Measurements from ENCODE around the gene SACM1L. TPM values are rescaled to one million over a fixed set of nuclear protein-coding genes. Genes with fewer than 3 reads are reported as not detected.

Gene SACM1L
- total and polyA plus RNA-seq, 2 of the 4 experiments (the other 2 are of a cell fraction), result 19.0 to 40.9 TPM

DNA sequence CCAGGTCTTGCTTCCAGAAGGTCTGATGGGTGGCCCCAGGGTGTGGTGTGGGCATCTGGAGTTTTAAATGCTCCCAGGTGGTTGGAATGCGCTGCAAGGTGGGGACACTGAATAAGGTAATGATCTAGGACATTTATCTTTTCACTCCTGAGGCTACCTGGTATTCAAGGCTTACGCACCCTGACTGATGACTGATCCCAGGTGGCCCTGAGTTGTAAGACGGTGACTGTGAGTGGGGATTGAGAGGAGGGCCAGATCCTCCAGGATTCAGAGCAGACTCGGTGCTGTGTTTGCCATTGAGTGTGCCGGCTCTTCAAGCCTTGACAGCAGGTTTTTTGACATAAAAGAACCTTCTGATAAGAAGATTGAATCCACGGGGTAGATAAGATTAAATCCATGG lies 66.9 kb downstream of the SACM1L start:
- Histone ChIP-seq H2BK120ac (ENCODE audit: low read depth, low read length) (no peak overlapping the region), H2BK15ac (ENCODE audit: low read depth, low read length) (no peak overlapping the region), H3K4ac (ENCODE audit: low read depth, low read length) (no peak overlapping the region), H3K23ac (ENCODE audit: low read depth, low read length) (no peak overlapping the region), H3K4me1 (ENCODE audit: control insufficient read depth, insufficient read depth, low read length) (no peaks in the 10 kb centered on the region), H4K5ac (ENCODE audit: low read depth, low read length) (no peak overlapping the region), H2BK20ac (ENCODE audit: low read depth, low read length) (no peak overlapping the region), H4K20me1 (ENCODE audit: insufficient read depth, low read length) (no peaks in the 10 kb centered on the region), H4K8ac (ENCODE audit: low read depth in 2 of 2, low read length in 2 of 2) (no peak overlapping the region), H3K27me3 (ENCODE audit: control insufficient read depth, insufficient read depth, low read length) (peaks cover 11% of the 10 kb centered on the region), H3K9me3 (ENCODE audit: control insufficient read depth, insufficient read depth, low read length) (no peaks in the 10 kb centered on the region), H2AK5ac (ENCODE audit: low read depth, low read length) (no peak overlapping the region), H3K79me1 (ENCODE audit: low read depth in 1 of 2, low read length in 2 of 2) (no peaks in the 10 kb centered on the region), H2AK9ac (replicated peaks; ENCODE audit: low read depth, low read length, poor library complexity) (no peak overlapping the region), H3K18ac (ENCODE audit: low read depth, low read length) (no peak overlapping the region), H3K27ac (ENCODE audit: insufficient read depth, low read length) (no peak overlapping the region), H3K4me2 (ENCODE audit: low read depth, low read length) (no peak overlapping the region), H2BK5ac (ENCODE audit: low read depth, low read length, poor library complexity, severe bottlenecking) (no peak overlapping the region), H3K14ac (replicated peaks; ENCODE audit: low read depth, low read length) (no peak overlapping the region), H3K4me3 (ENCODE audit: insufficient read depth, low read depth, low read length) (no peak overlapping the region), H3K56ac (ENCODE audit: extremely low read depth, insufficient read depth, low read length) (no peak overlapping the region), H3K9ac (ENCODE audit: low read depth, low read length) (no peak overlapping the region), H3K9me1 (ENCODE audit: insufficient read depth, low read length) (peaks cover 3% of the 10 kb centered on the region; the same call in 1 of the 2 replicates), H3K36me3 (ENCODE audit: control insufficient read depth, insufficient read depth, low read length) (no peaks in the 10 kb centered on the region), H4K91ac (ENCODE audit: insufficient read depth, low read depth, low read length) (no peak overlapping the region), H2AFZ (replicated peaks; ENCODE audit: low read length, poor library complexity) (no peak overlapping the region)
- in situ Hi-C loops (cut with MboI; ENCODE audit: low sequenced_read_pairs), result no loop called here
- dilution Hi-C loops (cut with HindIII; ENCODE audit: low sequenced_read_pairs, unreplicated experiment), result no loop called here
- no peak for DNase-seq
- TF ChIP-seq, protein P1, sequence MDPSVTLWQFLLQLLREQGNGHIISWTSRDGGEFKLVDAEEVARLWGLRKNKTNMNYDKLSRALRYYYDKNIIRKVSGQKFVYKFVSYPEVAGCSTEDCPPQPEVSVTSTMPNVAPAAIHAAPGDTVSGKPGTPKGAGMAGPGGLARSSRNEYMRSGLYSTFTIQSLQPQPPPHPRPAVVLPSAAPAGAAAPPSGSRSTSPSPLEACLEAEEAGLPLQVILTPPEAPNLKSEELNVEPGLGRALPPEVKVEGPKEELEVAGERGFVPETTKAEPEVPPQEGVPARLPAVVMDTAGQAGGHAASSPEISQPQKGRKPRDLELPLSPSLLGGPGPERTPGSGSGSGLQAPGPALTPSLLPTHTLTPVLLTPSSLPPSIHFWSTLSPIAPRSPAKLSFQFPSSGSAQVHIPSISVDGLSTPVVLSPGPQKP (IDR thresholded peaks at IDR 0.05; ENCODE audit: borderline replicate concordance, low read depth, low read length), result no peak
- no peak for TF ChIP-seq CEBPB (IDR thresholded peaks at IDR 0.05; ENCODE audit: low read depth, low read length)
- no peak for TF ChIP-seq SMC3 (IDR thresholded peaks at IDR 0.05; ENCODE audit: low read depth, low read length)
- no peak for TF ChIP-seq MAFK (IDR thresholded peaks at IDR 0.05; ENCODE audit: low read depth, low read length)
- TF ChIP-seq MXI1 (IDR thresholded peaks at IDR 0.05; ENCODE audit: borderline replicate concordance, low read depth, low read length), result no peak
- TF ChIP-seq POLR2A (IDR thresholded peaks at IDR 0.05; ENCODE audit: low read depth, low read length), result no peak
- no peak for TF ChIP-seq NFE2L2 (IDR thresholded peaks at IDR 0.05; ENCODE audit: low read depth, low read length)
- no peak for TF ChIP-seq RAD21 (IDR thresholded peaks at IDR 0.05; ENCODE audit: low read length)
- TF ChIP-seq, protein P2, sequence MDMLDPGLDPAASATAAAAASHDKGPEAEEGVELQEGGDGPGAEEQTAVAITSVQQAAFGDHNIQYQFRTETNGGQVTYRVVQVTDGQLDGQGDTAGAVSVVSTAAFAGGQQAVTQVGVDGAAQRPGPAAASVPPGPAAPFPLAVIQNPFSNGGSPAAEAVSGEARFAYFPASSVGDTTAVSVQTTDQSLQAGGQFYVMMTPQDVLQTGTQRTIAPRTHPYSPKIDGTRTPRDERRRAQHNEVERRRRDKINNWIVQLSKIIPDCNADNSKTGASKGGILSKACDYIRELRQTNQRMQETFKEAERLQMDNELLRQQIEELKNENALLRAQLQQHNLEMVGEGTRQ (IDR thresholded peaks at IDR 0.05; ENCODE audit: low read depth, low read length), result no peak
- no peak for TF ChIP-seq RFX5 (IDR thresholded peaks at IDR 0.05; ENCODE audit: low read depth, low read length)
- TF ChIP-seq BHLHE40 (IDR thresholded peaks at IDR 0.05; ENCODE audit: low read depth, low read length), result no peak
- TF ChIP-seq FOS (IDR thresholded peaks at IDR 0.05; ENCODE audit: low read depth, low read length), result no peak
- no peak for TF ChIP-seq CHD1 (IDR thresholded peaks at IDR 0.05; ENCODE audit: low read depth, low read length)
- TF ChIP-seq, protein P3, sequence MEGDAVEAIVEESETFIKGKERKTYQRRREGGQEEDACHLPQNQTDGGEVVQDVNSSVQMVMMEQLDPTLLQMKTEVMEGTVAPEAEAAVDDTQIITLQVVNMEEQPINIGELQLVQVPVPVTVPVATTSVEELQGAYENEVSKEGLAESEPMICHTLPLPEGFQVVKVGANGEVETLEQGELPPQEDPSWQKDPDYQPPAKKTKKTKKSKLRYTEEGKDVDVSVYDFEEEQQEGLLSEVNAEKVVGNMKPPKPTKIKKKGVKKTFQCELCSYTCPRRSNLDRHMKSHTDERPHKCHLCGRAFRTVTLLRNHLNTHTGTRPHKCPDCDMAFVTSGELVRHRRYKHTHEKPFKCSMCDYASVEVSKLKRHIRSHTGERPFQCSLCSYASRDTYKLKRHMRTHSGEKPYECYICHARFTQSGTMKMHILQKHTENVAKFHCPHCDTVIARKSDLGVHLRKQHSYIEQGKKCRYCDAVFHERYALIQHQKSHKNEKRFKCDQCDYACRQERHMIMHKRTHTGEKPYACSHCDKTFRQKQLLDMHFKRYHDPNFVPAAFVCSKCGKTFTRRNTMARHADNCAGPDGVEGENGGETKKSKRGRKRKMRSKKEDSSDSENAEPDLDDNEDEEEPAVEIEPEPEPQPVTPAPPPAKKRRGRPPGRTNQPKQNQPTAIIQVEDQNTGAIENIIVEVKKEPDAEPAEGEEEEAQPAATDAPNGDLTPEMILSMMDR (conservative IDR thresholded peaks at IDR 0.05; ENCODE audit: low read depth, low read length), result no peak
- no peak for TF ChIP-seq MAZ (IDR thresholded peaks at IDR 0.05; ENCODE audit: borderline replicate concordance, low read depth, low read length)
- no peak for TF ChIP-seq RCOR1 (IDR thresholded peaks at IDR 0.05; ENCODE audit: insufficient replicate concordance, low read length)
- BruUV-seq (replicated peaks), result no TSS peak
- WGBS, 2 experiments (ENCODE audit: extremely low coverage in 2 of 2, insufficient read length in 1 of 2), result 88% methylated on average over 4 of the region's 6 CpGs; no CpG with 5 or more reads in 1 of the 2 experiments
- CTCF ChIA-PET, result no interaction called here
- intact Hi-C loops (cut with micrococcal nuclease), result no loop called here
- no peak for ATAC-seq (ENCODE audit: low read depth)
- POLR2A ChIA-PET (ENCODE audit: unreplicated experiment), result no interaction called here

Data from IMR-90 (cell line).